HS-27A (cell line): ENCODE data around the gene GRK3.

Experiments
- DNase-seq: peaks from one replicate; pipeline ENCODE4 v3.0.0-alpha.2; 2012; ENCODE audit warnings: low read depth, missing footprints

GRK3 gene

GRCh38 chr22:25663654-25664053, 99.2 kb downstream of the GRK3 start:
- no peak for DNase-seq

DNA sequence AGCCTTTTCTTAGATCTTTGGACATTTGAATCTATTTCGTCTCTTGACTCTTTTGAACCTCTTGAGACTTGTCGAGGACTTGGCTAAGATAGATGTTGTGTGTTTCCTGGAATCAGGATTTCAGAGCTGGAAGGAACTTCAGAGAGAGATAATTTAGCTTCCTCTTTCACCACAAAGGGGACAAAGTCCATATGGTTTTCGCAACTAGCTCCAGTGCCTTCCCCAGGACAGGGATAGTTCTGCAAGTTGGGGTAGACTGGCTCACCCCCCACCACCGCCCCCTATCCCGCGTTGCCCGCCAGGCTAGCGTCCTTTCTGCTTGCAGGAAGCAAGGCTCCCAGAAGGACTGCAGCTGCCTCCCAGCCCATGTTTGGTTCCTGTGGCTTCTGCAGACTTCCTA, 101.8 kb downstream of the GRK3 start:
- no peak for DNase-seq

DNA sequence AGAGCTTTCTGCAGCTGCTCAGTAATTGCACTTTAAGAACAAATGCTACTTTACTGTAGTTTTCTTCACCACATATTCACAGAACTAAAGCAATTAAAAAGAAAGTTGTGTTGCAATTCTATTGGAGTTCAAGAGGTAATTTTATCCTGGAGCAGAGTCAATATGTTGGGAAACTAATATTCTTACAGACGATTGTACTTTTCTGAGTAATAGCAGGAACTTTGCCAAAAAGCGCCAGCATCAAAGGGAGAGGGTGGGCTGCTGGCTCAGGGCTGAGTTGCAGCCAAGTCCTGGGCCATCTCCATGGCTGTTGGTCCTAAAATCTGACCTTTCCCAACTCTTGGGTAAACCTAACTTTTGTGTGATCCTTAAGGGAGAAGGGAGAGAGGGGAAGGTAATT, 104.0 kb downstream of the GRK3 start:
- no peak for DNase-seq

DNA sequence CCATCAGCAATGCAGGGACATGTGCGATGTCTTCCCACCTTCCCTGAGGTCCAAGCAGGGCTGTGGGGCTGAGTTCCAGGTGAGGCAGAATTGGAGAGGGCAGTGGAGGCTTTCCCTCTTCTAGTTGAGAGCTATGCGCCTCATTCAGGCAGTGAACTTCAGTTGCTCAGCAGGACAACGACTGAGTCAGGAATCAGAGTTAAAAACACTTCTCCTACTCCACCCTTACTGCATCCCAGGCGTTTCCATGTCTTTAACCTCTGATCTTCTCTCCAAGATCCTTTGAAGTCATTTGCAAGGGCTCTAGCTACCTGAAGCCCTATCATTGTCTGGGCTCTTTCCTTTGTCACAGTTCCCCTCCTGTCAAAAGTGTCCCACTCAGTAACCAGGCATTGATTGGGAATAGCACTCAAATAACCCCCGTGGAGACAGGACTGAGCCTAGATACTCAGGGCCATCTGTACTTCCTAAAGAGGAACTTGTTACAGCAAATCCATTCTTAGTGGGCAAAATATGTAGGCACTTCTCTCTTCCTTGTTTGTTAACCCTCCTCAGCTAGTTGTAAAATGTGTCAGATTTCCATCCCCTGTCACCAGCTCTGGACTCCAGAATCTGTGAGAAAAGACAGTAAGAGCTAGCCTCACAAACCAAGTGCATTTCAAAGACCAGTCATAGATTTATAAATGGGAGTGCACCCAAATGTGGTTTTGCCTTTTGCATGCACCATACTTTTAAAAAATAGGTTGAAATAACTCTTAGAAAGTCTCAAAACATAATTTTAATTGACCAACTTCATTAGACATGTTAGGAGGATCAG, 105.0 kb downstream of the GRK3 start:
- no peak for DNase-seq

GRCh38 chr22:25670070-25670461, 105.6 kb downstream of the GRK3 start:
- DNase-seq: no peak

GRCh38 chr22:25672289-25673084, 108.0 kb downstream of the GRK3 start:
- DNase-seq: no peak

DNA sequence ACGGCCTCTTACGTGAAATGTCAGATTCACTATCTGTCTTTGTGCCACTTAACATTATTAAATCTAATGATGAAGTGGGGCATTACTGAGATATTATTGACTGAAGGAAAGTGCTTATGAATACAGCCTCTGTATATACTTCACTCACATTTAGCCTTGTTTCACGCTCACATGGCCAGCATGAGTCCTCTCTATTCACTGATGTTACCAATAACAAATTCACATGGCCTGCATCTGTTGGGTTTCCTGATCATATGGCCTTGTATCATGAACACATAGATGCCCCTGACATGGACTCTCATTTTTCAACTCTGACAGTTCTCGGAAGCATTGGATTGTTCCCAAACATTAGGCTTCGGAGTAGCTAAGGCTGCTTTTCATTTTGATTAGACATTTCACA, 109.2 kb downstream of the GRK3 start:
- no peak for DNase-seq

- no peak for DNase-seq
These were observed 113.2 kb downstream of the GRK3 start for GRCh38 chr22:25677631-25678030.

DNA sequence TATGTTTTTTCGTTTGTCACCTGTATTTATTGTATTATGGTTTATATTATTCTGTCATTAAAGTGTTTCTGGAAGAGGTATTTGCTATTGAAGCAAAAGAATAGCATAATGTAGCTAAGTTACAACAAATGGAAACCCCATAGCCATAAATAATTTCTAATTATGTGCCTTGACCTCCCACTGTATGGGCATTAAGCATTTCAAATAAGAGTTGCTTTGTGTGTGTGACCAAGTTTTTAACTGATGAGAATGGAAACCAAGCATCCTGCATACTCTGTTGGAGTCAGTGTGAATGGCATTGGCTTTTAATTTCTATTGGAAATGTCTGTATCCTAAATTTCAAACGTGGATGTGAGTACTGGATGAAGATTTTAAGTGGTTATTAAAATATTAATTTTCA, 115.6 kb downstream of the GRK3 start:
- DNase-seq: no peak

GRCh38 chr22:25680956-25681355, 116.5 kb downstream of the GRK3 start:
- DNase-seq: no peak

GRCh38 chr22:25682109-25682508, 117.6 kb downstream of the GRK3 start:
- DNase-seq: no peak

DNA sequence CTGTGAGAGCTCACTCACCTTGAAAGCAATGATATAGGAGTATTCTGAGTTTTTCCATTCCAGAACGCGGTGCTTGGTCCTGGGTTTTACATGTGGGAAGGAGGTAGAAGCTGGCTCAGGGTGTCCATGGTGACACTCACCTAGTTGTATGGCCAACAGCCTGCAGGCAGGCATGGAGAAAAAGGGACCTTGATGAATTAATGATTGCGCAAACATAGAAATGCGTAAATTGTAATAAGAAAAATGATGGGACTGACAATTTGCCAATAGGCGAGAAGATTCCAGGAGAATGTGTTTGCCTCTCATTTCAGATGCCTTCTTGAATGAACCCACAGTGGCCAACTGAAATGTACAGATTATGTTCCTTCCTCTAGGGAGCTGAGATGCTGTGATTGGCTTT, 124.2 kb downstream of the GRK3 start:
- DNase-seq: no peak

DNA sequence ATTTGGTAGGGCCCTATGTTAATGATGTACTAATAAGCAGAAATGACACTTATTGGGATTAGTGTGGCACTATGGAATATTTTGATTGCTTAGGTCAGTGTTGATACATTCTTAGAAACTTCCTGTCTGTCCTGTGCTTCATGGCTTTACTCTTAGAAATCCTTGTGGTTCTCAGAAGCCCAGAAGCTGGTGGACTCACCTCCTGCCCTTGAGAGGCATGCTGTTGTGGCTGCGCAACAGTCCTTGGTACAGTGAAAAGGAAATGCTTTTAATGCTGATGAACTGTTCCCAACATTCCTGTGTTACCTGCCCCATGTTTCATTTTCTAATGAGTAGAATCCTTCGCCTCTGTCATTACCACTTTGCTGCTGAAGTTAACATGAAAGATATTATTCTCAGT, 125.2 kb downstream of the GRK3 start:
- DNase-seq: no peak

- no peak for DNase-seq
These were observed 126.3 kb downstream of the GRK3 start for GRCh38 chr22:25690798-25691197.

DNA sequence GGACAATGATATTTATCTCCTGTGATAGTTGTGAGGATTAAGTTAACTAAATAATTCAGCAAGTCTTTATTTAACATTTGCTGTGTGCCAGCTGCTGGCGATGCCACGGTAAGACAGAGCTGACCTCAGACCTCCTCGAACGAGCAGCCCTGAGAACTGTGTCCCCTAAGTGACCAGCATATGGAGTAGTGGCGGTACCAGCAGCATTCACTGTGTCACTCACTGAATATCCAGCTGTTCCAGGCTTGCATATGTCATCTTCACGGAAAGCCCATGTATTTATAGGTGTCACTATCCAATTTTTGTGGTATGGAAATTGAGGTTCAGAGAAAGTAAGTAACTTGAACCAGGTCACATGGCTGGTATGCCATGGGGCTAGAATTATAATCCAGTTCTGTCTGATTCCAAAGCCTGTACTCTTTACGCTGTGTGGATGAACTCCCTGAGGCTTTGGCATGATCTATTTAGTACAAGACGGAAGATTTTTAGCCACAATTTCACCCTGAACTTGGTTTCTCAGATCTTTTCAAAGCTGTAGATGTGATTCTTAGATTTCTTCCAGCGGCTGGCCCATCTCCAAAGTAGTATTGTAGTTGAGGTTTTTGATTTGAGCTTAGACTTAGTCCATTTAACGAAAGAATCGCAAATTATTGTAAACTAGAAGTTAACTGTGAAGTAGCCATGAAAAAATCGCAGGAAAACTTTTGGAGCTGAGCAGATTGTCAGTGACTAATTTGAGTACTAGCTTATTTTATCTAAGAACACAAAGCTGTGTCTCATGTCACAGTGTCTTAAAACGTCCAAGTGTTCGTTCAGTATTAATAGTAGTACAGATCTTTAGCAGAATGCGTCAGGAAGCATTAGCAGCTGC, 128.2 kb downstream of the GRK3 start:
- DNase-seq: no peak

- no peak for DNase-seq
These were observed 128.7 kb downstream of the GRK3 start for GRCh38 chr22:25693268-25693565.

DNA sequence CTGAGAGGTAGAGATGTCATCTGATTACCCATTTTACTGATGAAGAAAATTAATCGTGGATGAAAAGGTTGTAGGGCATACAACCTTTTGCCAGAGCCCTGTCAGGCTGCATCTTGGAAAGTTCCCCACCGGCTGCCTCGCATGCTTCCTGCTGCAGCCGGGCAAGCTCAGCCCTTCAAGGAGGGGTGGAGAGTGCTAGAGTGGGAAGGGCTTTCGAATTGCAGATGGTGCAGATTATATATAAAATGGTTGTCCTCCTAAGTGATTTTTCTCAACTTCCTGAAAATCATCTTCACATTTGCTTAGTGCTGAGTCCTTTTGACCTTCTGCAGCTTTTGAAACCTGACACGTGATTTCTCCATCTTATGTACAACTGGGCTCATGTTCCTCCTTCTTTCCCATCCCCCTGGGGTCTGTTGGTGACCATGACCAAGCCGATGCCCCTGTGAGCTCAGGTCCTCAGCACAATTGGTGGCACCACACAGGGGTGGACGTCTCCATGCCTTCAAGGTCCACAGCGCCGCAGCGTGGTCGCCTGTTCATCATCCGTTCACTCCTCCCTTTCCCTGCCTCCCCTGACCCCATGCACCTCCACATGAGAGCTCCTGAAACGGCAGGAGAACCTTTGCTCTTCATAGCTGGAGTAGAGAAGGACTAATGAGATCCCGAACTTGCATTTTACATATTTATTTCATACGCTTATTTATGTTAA, 129.9 kb downstream of the GRK3 start:
- no peak for DNase-seq

GRCh38 chr22:25695146-25695545, 130.7 kb downstream of the GRK3 start:
- no peak for DNase-seq

DNA sequence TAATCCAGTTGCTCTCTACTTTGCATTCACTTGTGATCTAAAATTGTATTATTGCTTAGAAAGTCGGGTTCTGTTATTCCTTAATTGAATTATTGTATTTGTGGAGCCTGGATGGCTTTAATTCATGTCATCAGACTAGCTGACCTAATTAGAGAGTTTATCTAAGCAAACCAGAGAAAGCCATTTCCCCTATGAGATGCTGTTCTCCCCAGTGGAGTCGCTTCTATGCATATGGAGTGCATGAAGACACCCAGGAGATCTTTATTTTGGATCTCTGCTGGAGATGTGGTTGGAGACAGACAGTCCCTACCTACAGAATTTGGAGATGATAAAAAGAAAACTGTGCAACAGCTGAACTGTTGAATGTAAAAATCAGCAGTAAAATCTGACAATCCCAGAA, 132.3 kb downstream of the GRK3 start:
- DNase-seq: no peak

- no peak for DNase-seq
These were observed 132.7 kb downstream of the GRK3 start for GRCh38 chr22:25697181-25697664.

DNA sequence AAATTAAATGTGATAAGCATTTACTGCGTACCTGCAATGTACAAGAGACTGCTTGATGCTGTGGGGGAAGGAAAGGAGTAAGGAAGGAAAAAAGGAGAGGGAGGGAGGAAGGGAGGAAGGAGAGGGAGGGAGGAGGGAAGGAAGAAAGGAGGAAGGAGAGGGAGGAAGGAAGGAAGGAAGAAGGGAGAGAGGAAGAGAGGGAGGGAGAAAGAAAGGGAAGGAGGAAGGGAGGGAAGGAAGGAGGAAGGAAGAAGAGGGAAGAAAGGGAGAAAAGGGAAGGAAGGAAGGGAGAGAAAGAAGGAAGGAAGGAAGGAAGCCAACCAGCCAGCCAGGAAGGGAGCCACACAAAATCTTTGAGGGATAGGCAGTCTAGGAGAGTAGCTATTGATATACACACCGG, 133.5 kb downstream of the GRK3 start:
- no peak for DNase-seq

DNA sequence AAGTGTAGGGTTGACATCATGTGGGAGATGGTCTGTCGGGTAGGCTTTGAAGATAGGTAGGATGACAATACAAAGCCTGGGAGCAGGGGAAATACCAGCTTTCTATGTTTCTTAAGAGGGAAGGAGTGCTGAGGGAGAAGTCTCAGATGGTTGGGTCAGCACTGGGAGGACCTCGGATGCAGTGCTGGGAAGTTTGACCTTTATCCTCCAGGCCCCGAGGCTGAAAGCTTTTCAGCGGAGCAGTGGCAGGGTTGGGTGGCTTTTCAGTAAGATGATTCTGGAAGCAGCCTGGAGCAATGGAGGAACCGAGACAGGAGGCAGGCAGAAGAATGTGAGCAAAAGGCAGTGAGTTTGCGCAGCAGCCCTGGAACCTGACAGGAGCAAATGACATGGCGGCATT, 134.0 kb downstream of the GRK3 start:
- no peak for DNase-seq
